Cardiac muscle cell (in vitro differentiated cells and primary cell): ENCODE measurements around the gene CACNA2D3. TPM values are rescaled to one million over a fixed set of nuclear protein-coding genes. Genes with fewer than 3 reads are reported as not detected.

Source experiments
- DNase-seq, 2 donors: peaks; one replicate each; pipeline versions ENCODE4 v3.0.0 to v3.0.0-alpha.2; 2010 to 2017; ENCODE audit warnings: low read depth in 1 of 2, low spot score in 1 of 2
- H3K27ac ChIP-seq: fragments of 200-600 bp; sonication (generic); 2 replicates; pipeline ENCODE4 v1.5.1; 2016
- H3K27me3 ChIP-seq: fragments of 200-600 bp; sonication (generic); 2 replicates; pipeline ENCODE4 v1.6.0; 2016; ENCODE audit warnings: control low read depth
- H3K36me3 ChIP-seq: fragments of 200-600 bp; sonication (generic); 2 replicates; pipeline ENCODE4 v1.5.1; 2016; ENCODE audit warnings: control low read depth
- H3K4me1 ChIP-seq: fragments of 200-600 bp; sonication (generic); 2 replicates; pipeline ENCODE4 v1.8.1; 2017; ENCODE audit warnings: low read depth, mild to moderate bottlenecking, mixed run types
- H3K4me3 ChIP-seq: fragments of 200-600 bp; sonication (generic); 2 replicates; pipeline ENCODE4 v1.5.1; 2016; ENCODE audit warnings: mild to moderate bottlenecking
- H3K9me3 ChIP-seq: fragments of 200-600 bp; sonication (generic); 2 replicates; pipeline ENCODE4 v1.5.1; 2017; ENCODE audit warnings: low read depth, mild to moderate bottlenecking, control low read depth
- polyA plus RNA-seq: library from polyadenylated mRNA; unstranded; fragments of >200 nt; fragmentation: Nextera tagmentation; extraction: Ambion mirVana; gene quantifications from 2 replicates; pipeline ENCODE4 v1.2.1, GENCODE V29; 2016
- total RNA-seq: library from RNA; depleted of rRNA; stranded (reverse); fragments of >200 nt; gene quantifications from 2 replicates; pipeline ENCODE4 v1.2.3, GENCODE V29; 2016
- TF ChIP-seq, protein P1 (sequence below): IDR thresholded peaks from 2 replicates; pipeline ENCODE4 v1.5.1; 2012; ENCODE audit warnings: low read depth, mild to moderate bottlenecking, low read length

The CACNA2D3 gene
- total and polyA plus RNA-seq, 2 experiments from 2014 or later = 0.45 to 0.59 TPM

- H3K9me3 ChIP-seq = no peaks in the 10 kb centered on the region
- TF ChIP-seq, protein P1, sequence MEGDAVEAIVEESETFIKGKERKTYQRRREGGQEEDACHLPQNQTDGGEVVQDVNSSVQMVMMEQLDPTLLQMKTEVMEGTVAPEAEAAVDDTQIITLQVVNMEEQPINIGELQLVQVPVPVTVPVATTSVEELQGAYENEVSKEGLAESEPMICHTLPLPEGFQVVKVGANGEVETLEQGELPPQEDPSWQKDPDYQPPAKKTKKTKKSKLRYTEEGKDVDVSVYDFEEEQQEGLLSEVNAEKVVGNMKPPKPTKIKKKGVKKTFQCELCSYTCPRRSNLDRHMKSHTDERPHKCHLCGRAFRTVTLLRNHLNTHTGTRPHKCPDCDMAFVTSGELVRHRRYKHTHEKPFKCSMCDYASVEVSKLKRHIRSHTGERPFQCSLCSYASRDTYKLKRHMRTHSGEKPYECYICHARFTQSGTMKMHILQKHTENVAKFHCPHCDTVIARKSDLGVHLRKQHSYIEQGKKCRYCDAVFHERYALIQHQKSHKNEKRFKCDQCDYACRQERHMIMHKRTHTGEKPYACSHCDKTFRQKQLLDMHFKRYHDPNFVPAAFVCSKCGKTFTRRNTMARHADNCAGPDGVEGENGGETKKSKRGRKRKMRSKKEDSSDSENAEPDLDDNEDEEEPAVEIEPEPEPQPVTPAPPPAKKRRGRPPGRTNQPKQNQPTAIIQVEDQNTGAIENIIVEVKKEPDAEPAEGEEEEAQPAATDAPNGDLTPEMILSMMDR = no peak
- no peak for DNase-seq
Observed at GRCh38 chr3:54745843-54746242, 623.5 kb downstream of the CACNA2D3 start.

DNA sequence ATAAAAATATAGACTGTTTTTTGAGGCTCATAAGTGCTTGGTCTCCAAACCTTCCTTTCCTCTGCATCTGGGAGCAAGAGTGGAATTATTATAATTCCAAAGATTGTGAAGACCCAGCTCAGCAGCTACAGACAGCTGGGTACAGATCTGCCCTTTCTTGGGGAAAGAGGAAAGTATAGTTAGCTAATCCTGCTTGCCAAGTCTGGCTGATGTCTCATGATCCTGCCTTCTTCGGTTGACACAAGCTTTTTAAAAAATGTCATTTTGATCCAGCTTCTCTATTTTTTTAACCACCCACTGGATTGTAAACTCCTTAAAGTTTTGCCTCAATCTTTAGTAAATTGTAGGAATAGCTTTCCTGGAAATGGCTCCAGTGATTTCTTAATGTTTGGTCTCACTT, 624.4 kb downstream of the CACNA2D3 start:
- TF ChIP-seq, protein P1 = no peak
- DNase-seq = no peak
- Histone ChIP-seq H3K4me1 (no peaks in the 10 kb centered on the region), H3K27ac (no peak overlapping the region), H3K36me3 (no peaks in the 10 kb centered on the region), H3K27me3 (no peaks in the 10 kb centered on the region), H3K9me3 (no peaks in the 10 kb centered on the region), H3K4me3 (no peak overlapping the region)

More at GRCh38 chr3:54745843-54746242, 623.5 kb downstream of the CACNA2D3 start:
- Histone ChIP-seq H3K4me3 (no peak overlapping the region), H3K36me3 (no peaks in the 10 kb centered on the region), H3K27ac (no peak overlapping the region), H3K4me1 (no peaks in the 10 kb centered on the region), H3K27me3 (no peaks in the 10 kb centered on the region)

GRCh38 chr3:54755756-54756155, 633.4 kb downstream of the CACNA2D3 start:
- Histone ChIP-seq H3K4me1 (no peaks in the 10 kb centered on the region), H3K9me3 (no peaks in the 10 kb centered on the region), H3K4me3 (no peak overlapping the region), H3K27me3 (no peaks in the 10 kb centered on the region), H3K27ac (no peak overlapping the region), H3K36me3 (no peaks in the 10 kb centered on the region)
- DNase-seq = no peak
- TF ChIP-seq, protein P1 = no peak

- H3K27me3 ChIP-seq = no peaks in the 10 kb centered on the region
- TF ChIP-seq, protein P1 = no peak
- no peaks in the 10 kb centered on the region for H3K36me3 ChIP-seq
- H3K4me3 ChIP-seq = no peak overlapping the region
- H3K27ac ChIP-seq = no peak overlapping the region
- H3K4me1 ChIP-seq = no peaks in the 10 kb centered on the region
- peak in 1 of 2 donors; percentile 44 for DNase-seq
- no peaks in the 10 kb centered on the region for H3K9me3 ChIP-seq
Observed at GRCh38 chr3:54756330-54756731, 634.0 kb downstream of the CACNA2D3 start.

- Histone ChIP-seq H3K27ac (no peak overlapping the region), H3K27me3 (no peaks in the 10 kb centered on the region), H3K9me3 (no peaks in the 10 kb centered on the region), H3K4me3 (no peak overlapping the region), H3K36me3 (no peaks in the 10 kb centered on the region), H3K4me1 (no peaks in the 10 kb centered on the region)
- TF ChIP-seq, protein P1 = no peak
- DNase-seq = no peak
Observed at GRCh38 chr3:54758461-54758860, 636.1 kb downstream of the CACNA2D3 start.

DNA sequence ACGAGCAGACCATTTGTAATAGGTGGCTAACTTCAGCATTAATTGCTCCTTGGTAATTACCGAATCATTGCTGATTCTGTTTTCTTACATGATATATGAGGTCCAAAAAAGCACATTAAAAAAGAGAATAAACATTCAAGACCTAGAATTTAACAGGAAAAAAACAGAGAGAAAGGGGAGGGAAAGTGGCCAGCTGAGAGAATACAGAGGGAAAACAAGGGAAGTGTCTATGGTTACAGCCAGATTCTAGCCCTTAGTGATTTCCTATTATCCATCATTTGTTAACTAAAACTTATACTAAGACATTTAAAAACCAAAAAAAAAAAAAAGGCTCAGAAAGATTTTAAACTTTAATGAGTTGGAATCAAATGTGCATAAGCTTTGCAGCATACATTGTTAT, 636.8 kb downstream of the CACNA2D3 start:
- Histone ChIP-seq H3K4me1 (no peaks in the 10 kb centered on the region), H3K27ac (no peak overlapping the region), H3K27me3 (no peaks in the 10 kb centered on the region), H3K4me3 (no peak overlapping the region), H3K36me3 (no peaks in the 10 kb centered on the region), H3K9me3 (no peaks in the 10 kb centered on the region)
- no peak for DNase-seq
- TF ChIP-seq, protein P1 = no peak
